HG03108 (cell line): ENCODE results near the gene ABCA7.

Experiments
- ATAC-seq: cut with Tn5 transposase; IDR thresholded peaks from one replicate; pipeline ENCODE4 v1.9.1; 2021; ENCODE audit warnings: moderate library complexity; ENCODE audit not compliant: unreplicated experiment

The ABCA7 gene

GRCh38 chr19:1039646-1040475 lies at the start of gene ABCA7:
TSS of gene ABCA7 (plus strand) at chr19:1040107. CDS start at chr19:1041362, 1,255 bp downstream.
- ATAC-seq: peak; percentile 70

- ATAC-seq: no peak
These were observed 49.8 kb upstream of the ABCA7 start for GRCh38 chr19:990119-990571.

- no peak for ATAC-seq
These were observed 49.2 kb upstream of the ABCA7 start for GRCh38 chr19:990746-991145.

GRCh38 chr19:991174-991931 lies 48.6 kb upstream of the ABCA7 start:
- ATAC-seq: no peak

- ATAC-seq: no peak
These were observed 47.8 kb upstream of the ABCA7 start for GRCh38 chr19:991932-992669.

- no peak for ATAC-seq
These were observed 47.2 kb upstream of the ABCA7 start for GRCh38 chr19:992670-993055.

- ATAC-seq: no peak
These were observed 46.5 kb upstream of the ABCA7 start for GRCh38 chr19:993361-993830.

- ATAC-seq: no peak
These were observed 46.0 kb upstream of the ABCA7 start for GRCh38 chr19:993831-994393.

GRCh38 chr19:994516-994915 lies 45.4 kb upstream of the ABCA7 start:
- ATAC-seq: no peak

GRCh38 chr19:995051-995827 lies 44.7 kb upstream of the ABCA7 start:
- ATAC-seq: no peak

GRCh38 chr19:996051-996838 lies 43.7 kb upstream of the ABCA7 start:
- ATAC-seq: no peak

- ATAC-seq: no peak
These were observed 41.8 kb upstream of the ABCA7 start for GRCh38 chr19:998064-998463.

- no peak for ATAC-seq
These were observed 40.6 kb upstream of the ABCA7 start for GRCh38 chr19:999379-999719.

GRCh38 chr19:1000095-1000494 lies 39.8 kb upstream of the ABCA7 start, which contains the start of gene GRIN3B:
TSS of gene GRIN3B (plus strand) at chr19:1000419. CDS start at chr19:1000438, 19 bp downstream.
- no peak for ATAC-seq

GRCh38 chr19:1000591-1001537 lies 39.0 kb upstream of the ABCA7 start:
- ATAC-seq: no peak

GRCh38 chr19:1001538-1002166 lies 38.3 kb upstream of the ABCA7 start:
- no peak for ATAC-seq

GRCh38 chr19:1002600-1002999 lies 37.3 kb upstream of the ABCA7 start:
- no peak for ATAC-seq

GRCh38 chr19:1003283-1003682 lies 36.6 kb upstream of the ABCA7 start:
- no peak for ATAC-seq
